Measurements from ENCODE around the gene OR9Q1. TPM values are rescaled to one million over a fixed set of nuclear protein-coding genes. Genes with fewer than 3 reads are reported as not detected.

OR9Q1 gene
- total and polyA plus RNA-seq, 2 of the 8 experiments (the other 6 are each of a cell fraction or from before 2014, with no cell fraction given) = not detected

DNA sequence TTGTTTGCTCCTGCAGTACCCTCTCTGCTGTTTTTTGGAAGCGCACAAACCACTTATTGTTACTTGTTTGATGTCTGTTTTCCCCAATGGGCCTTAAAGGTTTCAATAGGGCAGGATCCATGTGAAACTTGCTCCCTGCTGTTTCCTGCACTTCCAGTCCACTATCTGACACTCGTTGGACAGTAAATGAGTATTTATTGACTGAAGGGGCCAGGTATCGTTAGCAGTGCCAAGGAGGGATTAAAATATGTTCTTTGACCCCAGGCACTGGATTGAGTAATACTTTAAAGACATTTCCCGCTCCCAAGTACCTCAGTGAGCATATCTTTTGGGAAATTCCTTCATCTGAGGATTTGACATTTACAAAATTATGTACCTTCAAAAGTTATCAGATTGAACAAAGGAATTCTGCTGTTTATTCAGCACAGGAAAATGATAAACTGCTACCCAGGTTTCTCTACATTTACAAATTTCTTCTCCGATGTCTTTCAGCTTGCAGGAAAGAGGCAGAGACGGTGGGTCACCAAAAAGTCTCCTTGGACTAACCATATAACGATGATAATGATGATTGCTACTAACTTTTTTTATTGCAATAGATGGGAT lies 141.9 kb downstream of the OR9Q1 start (continued):
- TF ChIP-seq HDAC2 (IDR thresholded peaks at IDR 0.05; ENCODE audit: borderline replicate concordance in 1 of 2, low read depth in 2 of 2, low read length in 2 of 2) = no peak
- TF ChIP-seq CHD1 (IDR thresholded peaks at IDR 0.05; ENCODE audit: low read depth, low read length) = no peak
- no peak for TF ChIP-seq RAD21 (IDR thresholded peaks at IDR 0.05 in 1 of 2, conservative IDR thresholded peaks at IDR 0.05 in 1 of 2; ENCODE audit: low read depth in 2 of 2, low read length in 2 of 2)
- no peak for TF ChIP-seq CHD7 (IDR thresholded peaks at IDR 0.05; ENCODE audit: insufficient replicate concordance, low read length)
